Erythroblast (primary cell): ENCODE measurements around the gene HDAC7.

Source experiments
- DNase-seq, 2 experiments: peaks; one replicate each; lab custom pipeline; 2025; lab: John Stamatoyannopoulos, UW
- GATA1 ChIP-seq: IDR thresholded peaks from 2 replicates; pipeline ENCODE4 v1.6.1; 2011; ENCODE audit warnings: low read depth, mild to moderate bottlenecking, control low read depth, low read length, moderate library complexity
- POLR2A ChIP-seq: IDR thresholded peaks from 2 replicates; pipeline ENCODE4 v1.6.1; 2011; ENCODE audit warnings: mild to moderate bottlenecking, low read length

HDAC7 gene

DNA sequence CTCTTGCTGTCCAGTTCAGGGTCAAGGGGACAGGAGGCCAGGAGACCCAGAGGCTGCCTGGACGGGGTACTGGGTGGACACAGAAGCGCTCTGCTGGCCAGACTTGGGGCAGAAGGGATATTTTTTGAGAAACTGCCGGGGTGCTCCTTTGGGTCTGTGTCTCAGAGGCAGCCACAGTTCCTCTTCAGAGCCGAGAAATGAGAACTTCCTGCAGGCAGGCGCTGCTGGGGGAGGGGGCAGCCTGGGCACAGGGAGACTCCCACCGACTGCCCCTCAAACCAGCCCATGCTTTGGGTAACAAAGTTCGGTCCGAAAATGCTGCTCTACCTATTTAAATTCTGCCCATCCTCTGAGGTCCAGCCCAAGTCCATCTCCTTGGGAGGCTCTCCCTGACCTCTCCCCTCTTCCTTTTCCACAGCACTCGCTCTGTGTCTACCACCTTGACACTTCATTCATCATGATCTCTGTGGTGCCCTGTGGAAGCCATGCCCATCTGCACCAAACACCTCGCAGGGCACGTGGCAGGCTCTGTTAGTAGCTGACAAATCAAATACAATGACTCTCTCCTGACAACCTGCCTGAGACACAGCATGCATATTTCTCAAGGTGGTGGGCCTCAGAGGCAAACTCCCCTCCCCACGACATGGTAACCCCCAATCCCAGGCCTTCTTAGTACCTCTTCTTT, 16.4 kb downstream of the HDAC7 start:
- TF ChIP-seq POLR2A (no peak), GATA1 (no peak)

DNA sequence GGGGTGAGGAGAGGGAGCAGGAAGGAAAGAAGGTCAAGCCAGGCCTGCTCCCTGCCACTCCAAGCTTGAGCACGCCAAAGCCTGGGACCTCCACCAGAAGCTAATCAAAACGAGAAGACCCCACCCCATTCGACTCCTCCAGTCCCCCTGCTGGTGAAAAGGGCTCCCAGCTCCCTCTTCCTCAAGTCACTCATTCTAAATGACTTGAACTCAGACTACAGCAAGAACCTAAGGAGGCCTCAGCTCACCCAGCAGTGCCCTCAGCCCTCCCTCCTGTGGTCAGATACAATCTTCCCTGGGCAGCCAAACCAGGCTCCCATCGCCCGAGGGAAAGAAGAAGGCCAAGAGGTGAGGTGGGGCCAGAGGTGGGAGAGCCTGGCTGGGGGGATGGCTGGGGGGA, 17.4 kb downstream of the HDAC7 start:
- TF ChIP-seq GATA1 (no peak), POLR2A (no peak)
- DNase-seq, result peak; percentile 19 to 35

More for the DNA sequence above, 16.4 kb downstream of the HDAC7 start:
- no peak for DNase-seq

DNA sequence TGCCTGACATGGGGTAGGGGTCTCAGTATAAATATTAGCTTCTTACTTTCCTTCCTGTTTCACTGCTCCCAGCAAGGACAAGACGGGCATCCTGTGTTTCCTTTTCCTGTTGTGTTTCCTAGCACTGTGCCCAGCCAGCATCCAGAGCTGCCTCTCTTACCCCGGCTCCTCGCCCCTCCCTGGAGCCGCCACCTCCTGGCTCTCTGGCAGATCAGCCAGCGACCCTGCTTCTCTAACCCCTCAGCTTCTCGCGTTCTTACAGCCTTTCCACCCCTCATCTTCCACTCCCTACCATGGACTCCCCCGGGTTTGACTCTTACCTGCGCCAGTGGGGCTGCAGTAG, 17.8 kb downstream of the HDAC7 start:
- DNase-seq, result no peak
- TF ChIP-seq POLR2A (no peak), GATA1 (no peak)

DNA sequence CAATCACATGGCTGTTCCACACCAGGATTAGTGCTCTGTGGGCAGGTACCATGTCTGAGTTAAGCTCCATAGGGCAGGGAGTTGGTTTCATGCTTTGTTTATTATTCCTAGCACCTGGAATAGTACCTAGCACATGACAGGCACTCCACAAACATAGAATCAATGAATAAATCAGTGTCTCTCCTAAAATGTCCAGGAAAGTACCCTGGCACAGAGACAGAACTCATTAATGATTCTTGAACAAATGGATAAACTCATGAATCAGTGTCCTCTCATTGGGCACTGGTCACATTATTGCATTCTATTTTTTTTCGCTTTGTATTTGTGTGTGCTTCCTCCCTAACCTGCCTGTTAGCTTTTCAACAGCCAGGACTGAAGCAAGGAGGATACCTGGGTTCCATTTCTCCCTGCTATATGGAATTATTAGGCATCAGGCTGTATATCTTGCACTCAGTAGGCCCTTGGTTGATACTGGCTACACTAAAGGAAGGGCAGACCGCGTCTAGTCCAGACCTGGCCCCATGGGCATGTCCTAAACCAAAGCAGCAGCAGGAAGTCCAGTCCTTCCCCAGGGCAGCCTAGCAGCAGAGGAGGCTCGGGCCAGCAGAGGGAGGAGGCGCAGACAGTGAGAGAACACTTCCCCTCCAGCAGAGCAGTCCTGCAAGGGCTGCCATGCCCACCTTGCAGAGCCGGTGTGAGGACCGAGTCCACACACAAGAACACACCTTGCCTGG, 18.4 kb downstream of the HDAC7 start:
- TF ChIP-seq POLR2A (no peak), GATA1 (no peak)
- no peak for DNase-seq

DNA sequence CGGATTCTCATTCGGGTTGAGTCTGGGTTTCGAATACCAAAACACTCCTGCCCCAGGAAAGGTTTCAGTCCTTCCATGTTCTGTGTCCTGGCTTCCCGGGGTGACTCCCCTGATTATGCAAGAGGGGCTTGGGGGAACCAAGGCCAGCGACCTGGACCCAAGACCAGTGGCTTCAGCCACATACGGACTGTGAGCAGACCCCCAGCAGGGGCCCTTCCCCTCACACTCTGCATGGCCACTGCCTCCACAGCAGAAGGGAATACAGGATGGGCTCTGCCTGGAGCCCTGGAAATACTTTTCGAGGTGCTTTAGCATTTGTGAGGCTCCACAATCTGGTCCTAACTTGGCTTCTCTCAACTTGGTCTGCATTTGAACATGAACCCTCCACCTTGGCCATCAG, 19.1 kb downstream of the HDAC7 start:
- TF ChIP-seq GATA1 (no peak), POLR2A (no peak)
- no peak for DNase-seq

DNA sequence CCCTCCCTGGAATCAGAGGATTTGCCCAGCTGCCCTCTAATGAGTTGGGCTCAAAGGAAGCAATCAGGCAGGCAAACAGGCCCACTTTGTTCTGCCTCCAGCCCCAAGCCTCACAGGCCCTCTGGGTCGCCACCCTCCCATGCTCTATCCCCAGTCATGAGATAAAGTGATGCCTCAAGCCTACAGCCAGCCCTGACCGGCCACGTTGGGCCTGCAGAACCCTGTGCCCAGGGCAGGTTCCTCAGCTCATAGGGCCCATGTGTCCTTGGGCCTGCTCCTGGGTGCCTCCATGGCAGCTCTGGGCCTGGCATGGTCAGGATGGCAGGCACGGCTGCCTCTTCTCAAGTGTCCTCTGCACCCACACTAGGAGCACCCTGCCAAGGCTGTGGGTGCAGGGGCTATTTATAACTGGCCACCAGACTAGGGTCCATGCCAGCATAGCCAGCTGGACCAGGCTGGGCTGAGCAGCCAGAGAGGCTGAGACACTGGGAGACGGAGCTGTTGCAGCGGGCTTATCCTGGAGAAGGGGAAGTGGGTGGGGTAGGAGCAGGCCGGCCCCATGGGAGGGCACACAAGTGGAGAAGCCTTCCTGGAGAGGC, 20.2 kb downstream of the HDAC7 start:
- DNase-seq, result no peak
- TF ChIP-seq GATA1 (no peak), POLR2A (no peak)

DNA sequence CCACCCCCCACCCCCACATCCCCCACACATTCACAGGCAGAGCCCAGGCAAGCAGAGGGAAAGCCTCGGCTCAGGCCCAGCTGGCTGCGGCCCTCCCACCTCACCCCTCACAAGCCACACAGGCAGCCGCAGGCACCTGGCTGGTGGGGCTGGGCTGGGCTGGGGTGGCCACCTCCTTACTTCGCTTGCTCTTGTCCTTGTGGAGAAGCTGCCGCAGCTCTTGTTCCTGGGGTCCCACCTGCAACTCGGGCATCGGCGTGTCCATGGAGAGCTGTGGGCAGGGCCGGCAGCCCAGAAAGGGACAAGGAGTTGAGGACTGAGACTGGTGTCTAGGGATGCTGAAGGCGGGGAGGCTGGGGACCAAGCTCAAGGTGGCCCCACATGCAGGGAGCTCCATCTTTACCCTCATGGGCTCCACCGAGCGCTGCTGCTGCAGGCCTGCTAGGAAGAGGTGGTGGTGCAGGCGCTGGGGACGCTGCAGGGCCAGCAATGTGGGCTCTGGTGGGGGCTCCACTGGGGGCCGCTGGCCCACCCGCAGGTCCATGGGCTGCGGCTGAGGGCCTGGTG, 21.2 kb downstream of the HDAC7 start:
- no peak for TF ChIP-seq POLR2A
- TF ChIP-seq GATA1, result no peak
- DNase-seq, result no peak

DNA sequence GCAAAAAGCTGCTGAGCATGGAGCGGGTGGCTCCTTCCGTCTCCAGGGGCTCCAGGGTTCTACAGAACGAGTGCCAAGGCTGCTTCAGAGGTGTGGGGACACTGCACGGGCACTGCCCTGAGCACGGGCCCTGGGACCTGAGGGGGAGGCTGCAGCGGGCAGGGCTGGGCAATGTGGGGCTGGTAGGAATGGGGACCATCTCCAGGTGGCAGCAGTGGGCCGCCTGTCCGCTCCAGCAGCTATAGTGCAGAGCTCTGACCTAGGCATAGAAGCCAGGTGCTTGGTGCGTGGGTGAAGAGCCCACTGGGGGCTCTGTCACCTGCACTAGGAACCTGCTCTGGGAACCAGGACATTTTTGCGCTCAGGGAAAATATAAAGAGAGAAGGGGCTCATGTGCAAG, 22.3 kb downstream of the HDAC7 start:
- TF ChIP-seq GATA1, result no peak
- no peak for TF ChIP-seq POLR2A
- peak; percentile 18 to 48 for DNase-seq

DNA sequence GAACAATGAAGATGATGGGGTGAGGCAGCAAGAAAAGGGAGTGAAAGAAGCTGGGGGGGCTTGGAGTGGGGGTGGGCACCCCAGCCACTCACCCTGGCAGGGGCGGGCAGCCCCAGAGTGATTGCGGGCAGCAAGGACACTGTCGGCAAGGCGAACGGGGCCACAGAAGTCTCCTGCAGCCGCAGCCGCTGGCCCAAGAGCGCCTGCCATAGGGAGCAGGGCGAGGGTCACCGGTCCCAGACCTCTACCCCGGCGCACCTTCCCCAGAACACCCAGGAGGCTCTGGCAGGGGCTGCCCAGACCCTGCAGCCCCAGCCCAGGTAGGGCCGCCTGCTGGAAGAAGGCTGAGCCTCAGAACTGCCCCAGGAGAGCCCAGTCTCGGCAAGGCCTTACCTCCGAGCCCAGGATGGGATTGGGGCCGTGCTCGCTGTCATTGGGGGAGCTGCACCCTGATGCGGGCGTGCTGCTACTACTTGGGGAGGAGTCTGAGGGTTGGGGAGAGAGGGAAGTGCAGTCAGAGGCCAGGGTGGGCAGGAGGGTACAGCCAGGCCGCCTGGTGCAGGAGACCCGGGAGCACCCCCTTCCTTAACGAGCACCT, 23.8 kb downstream of the HDAC7 start:
- no peak for TF ChIP-seq GATA1
- no peak for TF ChIP-seq POLR2A

DNA sequence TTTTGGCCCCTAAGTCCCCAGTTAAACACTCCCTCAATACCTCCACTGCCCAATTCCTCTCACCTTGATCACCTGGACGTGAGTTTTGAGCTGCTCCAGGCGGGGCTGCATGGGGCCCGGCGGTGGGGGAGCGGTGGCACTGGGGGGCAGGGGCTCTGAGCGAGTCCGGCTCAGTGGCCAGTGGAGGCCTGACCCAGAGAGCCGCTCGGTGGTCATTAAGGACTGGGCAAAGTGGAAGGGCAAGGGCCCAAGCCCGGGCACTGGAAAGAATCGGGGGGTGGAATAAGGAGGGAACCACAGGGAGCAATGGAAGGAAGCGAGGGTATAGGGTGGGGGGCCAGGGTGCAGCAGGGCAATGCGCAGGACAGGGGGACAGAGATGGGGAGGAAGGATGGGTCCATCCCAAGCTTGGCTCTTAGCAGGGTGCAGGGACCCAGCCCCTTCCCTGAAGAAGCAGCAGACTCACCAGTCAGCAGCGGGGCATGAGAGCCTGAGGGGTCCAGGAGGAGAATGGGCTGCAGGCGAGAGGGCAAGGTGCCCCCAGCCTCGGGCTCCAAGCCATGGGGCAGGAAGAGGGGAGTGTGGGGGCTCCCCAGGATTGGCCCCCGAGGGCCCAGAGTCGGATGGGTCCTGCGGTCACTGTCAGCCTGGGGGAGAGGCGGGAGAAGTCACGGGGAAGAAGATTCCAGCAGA, 24.4 kb downstream of the HDAC7 start:
- TF ChIP-seq POLR2A (no peak), GATA1 (no peak)
- no peak for DNase-seq

More for the DNA sequence above, 23.8 kb downstream of the HDAC7 start:
- DNase-seq, result no peak

DNA sequence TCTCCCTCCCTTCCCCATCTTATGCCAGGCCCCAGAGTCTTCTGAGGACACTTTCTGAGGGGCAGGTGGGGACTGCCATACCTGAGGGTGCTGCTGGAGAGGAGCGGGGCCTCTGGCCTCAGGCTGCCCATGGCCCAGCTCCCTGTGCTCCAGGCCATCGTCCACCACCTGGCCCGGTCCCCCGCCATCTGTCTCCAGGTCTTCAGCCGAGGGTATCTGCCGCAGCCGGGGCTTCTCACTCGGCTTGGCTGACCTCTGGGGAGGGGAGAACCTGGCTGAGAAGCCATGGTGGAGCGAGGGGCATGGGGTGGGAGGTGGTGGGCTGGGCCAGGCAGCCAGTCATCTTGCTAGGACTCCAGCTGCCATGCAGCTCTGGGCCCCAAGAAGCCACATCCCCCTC, 25.0 kb downstream of the HDAC7 start:
- TF ChIP-seq GATA1 (no peak), POLR2A (no peak)
- DNase-seq, result no peak

DNA sequence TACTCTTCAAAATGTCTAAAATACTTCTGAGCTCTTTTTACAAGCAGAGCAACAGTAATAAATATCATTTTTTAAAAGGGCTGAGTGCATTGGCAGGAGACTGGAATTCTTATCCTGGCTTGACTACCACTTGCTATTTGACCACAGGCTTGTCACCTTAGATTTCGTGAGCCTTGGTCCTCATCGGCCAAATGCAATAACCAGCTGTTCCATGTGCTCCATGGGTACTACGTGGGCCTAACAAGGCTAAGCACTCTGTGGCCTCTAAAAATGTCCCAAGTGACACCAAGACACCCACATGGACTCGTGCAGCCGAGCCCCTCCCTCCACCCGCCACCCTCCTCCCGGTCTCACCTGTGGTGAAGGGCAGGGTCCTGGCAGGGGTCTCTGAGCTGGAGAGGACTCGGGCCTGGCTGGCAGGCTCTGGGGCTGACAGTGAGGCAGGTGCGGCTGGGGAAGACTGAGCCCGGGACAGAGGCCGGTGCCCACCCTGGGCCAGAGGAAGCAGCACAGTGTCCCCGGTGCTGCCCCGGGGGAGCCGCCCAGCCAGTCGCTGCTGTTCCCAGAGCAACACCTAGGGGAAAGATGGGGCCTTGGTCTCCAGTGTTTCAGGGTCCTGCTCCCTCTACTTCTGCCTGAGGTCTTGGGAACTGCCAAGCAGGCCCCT, 26.6 kb downstream of the HDAC7 start:
- DNase-seq, result no peak

DNA sequence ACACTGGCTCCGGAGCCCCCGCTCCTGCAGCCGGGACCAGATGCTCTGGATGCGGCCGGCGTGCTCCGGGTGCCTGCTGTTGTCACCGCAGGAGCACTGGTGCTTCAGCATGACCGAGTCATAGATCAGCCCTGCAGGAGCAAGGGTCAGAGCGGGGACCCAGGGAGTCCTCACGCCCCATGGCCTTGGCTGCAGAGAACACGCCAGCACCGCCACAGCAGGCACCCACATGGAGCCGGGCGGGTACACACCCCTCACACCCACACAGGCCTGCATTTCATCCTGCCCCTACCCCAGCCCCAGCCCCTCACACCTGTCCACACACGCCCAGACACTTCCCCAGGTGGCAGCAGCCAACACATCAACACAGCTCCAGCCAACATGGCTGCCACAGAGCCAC, 27.8 kb downstream of the HDAC7 start:
- no peak for DNase-seq
- TF ChIP-seq POLR2A (no peak), GATA1 (no peak)

More for the DNA sequence above, 26.6 kb downstream of the HDAC7 start:
- no peak for TF ChIP-seq POLR2A
- TF ChIP-seq GATA1, result no peak
